NCI-H2107 (cell line): ENCODE data around the gene BAG5.

Source experiments
- DNase-seq: peaks from one replicate; lab custom pipeline; 2025; lab: John Stamatoyannopoulos, UW

BAG5 gene

GRCh38 chr14:103508521-103509329 lies 53.7 kb downstream of the BAG5 start:
- no peak for DNase-seq

- no peak for DNase-seq
These were observed 54.7 kb downstream of the BAG5 start for GRCh38 chr14:103507751-103508150.
